ENCODE data around the gene ASCC1.
"Not testable (repeated sequence)": the region's sequence is repeated elsewhere in the genome, so short reads cannot be mapped to it uniquely, and the experiment has no call there.

ASCC1 gene

DNA sequence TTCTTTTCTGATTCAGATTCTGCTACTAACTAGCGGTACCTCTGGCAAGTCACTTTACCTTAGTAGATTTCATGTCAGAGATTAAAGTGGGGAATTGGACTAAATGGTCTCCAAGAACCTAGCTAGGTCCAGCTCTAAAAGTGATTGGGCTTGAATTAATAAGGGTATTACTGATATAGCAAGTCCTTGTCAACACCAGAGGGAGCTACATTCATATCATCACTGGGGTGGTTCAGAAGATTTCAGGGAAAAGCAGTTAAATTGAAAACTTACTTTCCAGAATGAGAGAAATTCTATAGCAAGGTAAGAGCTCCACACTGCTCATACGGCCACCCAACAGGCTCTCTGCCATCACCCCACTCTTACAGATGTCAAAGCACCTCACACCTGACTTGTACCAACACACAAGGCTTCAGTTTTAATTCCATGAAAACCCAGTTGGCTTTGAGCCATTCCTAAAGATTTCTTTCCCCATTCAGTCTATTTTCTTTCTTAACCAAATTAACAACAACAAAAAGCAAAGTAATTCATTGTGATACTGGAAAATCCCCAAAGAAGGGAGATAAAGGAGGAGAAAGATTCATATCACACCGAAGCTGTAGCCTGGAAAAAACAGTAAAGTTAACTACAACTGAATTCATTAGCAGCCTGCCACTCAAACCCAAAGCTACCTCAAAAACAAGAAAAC is 89.7 kb downstream of the ASCC1 start:
- no peak for DNase-seq (ENCODE audit: low read depth in 3 of 3)

GRCh38 chr10:72124989-72125388 is 91.1 kb downstream of the ASCC1 start:
- no peak for DNase-seq (ENCODE audit: low read depth in 3 of 3)

DNA sequence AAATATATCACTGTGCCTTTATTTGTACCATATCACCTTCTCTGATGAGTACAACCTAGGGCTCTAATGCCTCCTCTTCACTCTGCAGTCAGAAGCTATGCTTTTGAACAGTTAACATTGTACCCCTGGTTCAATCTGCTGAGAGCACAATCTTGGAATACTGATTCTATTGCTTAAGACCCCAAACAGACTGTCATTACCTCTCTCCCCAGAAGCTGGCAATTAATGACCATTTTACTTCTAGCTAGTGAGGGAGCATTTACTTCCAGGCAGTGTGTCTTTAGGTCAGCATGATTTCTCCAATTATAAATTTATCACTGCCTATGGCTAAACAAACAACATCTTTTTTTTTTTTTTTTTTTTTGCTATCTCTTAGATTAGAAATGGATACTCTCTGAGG is 91.7 kb downstream of the ASCC1 start:
- no peak for DNase-seq (ENCODE audit: low read depth in 3 of 3)

- DNase-seq (ENCODE audit: low read depth in 3 of 3), result no peak
These were observed 92.5 kb downstream of the ASCC1 start for GRCh38 chr10:72123616-72124015.

GRCh38 chr10:72122221-72122620 is 93.9 kb downstream of the ASCC1 start:
- DNase-seq (ENCODE audit: low read depth in 3 of 3), result no peak

GRCh38 chr10:72121389-72121788 is 94.7 kb downstream of the ASCC1 start:
- no peak for DNase-seq (ENCODE audit: low read depth in 3 of 3)

- DNase-seq (ENCODE audit: low read depth in 3 of 3), result no peak
These were observed 99.7 kb downstream of the ASCC1 start for GRCh38 chr10:72116372-72116771.

DNA sequence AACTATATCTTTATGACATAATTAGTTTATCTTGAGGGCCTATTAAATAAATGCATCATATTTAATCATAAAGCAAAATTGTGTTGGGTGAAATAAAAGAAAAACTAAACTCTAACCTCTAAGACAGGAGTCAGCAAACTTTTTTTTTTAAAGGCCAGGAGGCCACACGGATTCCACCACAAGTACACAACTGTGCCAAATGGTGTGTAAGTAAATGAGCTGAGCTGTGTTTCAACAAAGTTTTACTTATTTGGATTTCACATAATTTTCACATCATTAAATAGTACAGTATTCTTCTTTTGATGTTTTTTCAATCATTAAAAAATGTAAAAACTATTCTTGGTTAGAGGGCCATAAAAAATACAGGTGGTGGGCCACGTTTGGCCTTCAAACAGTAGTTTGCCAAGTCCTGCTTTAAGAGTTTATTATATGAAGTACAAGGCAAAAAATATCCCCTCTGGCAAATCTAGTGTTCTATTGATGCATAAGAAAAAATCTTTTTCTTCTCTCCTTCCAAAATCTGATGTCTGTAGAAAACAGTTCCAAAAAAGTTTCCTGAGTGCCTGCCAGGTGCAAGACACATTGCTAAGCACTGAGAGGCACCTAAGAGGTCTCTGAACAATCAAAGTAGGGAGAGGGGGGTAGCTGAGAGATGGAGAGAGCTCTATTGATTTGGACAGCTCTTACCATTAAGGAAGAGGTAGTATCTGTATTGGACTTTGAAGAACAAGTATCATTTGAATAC is 101.2 kb downstream of the ASCC1 start:
- no peak for DNase-seq (ENCODE audit: low read depth in 3 of 3)

DNA sequence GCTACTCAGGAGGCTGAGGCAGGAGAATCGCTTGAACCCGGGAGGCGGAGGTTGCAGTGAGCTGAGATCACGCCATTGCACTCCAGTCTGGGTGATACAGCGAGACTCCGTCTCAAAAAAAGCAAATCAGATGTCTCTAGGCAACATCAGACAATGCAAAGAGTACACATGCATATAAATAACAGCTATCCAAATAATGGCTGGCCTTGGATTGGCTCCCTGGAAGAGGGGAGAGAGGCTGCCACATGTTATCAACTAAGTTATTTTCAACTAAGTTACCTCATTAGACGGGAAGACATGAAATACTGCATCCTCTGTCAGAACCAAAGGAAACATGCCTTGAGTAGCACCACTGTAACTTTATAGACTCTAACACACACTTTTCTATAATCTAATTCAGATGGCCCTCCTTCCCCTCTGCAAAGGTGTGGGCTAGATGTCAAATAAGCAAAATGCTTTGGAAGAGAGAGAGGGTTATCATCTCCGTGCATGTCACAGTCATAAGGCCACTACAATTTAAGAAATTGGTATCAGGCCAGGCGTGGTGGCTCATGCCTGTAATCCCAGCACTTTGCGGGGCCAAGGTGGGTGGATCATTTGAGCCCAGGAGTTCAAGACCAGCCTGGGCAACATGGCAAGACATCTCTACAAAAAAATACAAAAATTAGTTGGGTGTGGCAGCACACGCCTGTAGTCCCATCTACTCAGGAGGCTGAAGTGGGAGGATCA is 105.2 kb downstream of the ASCC1 start:
- no peak for DNase-seq (ENCODE audit: low read depth in 3 of 3)

- DNase-seq (ENCODE audit: low read depth in 3 of 3), result no peak
These were observed 106.4 kb downstream of the ASCC1 start for GRCh38 chr10:72109636-72110157.

- no peak for DNase-seq (ENCODE audit: low read depth in 3 of 3)
These were observed 107.0 kb downstream of the ASCC1 start for GRCh38 chr10:72108830-72109635.

GRCh38 chr10:72108004-72108370 is 108.1 kb downstream of the ASCC1 start:
- DNase-seq (ENCODE audit: low read depth in 3 of 3), result not testable (repeated sequence)

DNA sequence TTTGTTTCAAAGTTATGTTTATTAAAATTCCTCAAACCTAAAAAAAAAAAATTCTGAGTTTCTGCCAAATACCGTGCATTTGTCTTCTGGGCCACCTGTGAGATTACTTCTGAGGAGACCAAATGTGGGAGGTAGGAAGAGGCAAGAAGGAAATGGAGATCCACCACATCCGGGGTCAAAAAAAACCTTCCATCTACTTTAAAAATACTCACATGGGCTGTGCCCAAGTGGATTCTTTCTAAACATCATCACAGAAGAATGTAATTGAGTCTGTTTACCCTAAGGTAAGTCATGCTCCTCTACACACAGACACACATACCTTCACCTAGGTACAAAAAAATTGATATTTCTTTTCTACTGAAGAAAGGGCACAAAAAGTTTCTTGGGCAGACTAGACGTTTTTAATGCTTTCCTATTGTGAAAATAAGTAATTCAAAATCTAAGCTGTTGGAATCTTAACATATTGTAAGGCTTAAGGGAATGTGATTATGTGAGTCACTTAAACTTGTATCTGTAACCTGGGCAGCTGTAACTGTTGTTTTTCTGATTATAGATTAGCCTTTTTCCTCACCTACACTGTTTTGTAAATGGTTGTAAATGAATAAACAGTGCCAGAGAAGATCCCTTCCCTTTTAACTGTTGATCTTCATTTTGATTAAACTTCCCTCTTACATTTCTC is 108.6 kb downstream of the ASCC1 start:
- DNase-seq (ENCODE audit: low read depth in 3 of 3), result no peak

- no peak for DNase-seq (ENCODE audit: low read depth in 3 of 3)
These were observed 109.2 kb downstream of the ASCC1 start for GRCh38 chr10:72106896-72107295.

GRCh38 chr10:72106154-72106849 is 109.8 kb downstream of the ASCC1 start:
- no peak for DNase-seq (ENCODE audit: low read depth in 3 of 3)

DNA sequence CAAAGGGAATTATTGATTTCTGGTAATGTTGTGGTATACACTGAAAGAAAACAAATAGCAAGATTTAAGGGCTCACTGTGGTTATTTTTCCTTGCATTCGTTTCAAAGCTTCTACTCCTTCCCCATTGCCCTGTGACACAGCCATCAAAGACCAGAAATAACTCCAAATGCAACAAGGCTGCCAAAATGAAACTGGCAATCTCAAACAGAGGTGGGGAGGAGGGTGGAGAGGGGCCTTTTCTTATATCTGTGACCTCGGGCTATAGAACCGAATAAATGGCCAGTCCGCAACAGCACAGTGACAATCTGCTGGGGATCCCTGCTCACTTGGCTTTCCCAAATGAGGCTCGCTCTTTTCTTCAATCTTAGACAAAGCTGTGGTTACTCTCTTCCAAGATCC is 110.4 kb downstream of the ASCC1 start:
- no peak for DNase-seq (ENCODE audit: low read depth in 3 of 3)

DNA sequence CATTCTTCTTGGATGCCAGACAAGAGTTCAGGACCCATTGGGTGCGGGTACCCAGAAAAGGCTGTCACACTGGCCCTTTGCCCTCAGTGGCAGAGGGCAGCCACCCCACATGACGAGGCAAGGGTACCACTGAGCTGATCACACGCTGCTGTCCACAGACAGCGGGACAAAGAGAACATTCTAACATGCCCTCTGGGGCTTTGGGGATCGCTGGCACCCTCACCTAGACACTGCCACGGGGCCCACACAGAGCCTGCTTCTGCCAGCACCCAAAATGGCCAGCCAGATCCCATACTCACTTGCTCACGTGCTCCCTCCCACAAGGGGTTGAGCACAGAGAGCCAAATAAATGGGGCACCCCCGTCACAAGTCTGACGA is 111.0 kb downstream of the ASCC1 start:
- DNase-seq (ENCODE audit: low read depth in 3 of 3), result no peak

DNA sequence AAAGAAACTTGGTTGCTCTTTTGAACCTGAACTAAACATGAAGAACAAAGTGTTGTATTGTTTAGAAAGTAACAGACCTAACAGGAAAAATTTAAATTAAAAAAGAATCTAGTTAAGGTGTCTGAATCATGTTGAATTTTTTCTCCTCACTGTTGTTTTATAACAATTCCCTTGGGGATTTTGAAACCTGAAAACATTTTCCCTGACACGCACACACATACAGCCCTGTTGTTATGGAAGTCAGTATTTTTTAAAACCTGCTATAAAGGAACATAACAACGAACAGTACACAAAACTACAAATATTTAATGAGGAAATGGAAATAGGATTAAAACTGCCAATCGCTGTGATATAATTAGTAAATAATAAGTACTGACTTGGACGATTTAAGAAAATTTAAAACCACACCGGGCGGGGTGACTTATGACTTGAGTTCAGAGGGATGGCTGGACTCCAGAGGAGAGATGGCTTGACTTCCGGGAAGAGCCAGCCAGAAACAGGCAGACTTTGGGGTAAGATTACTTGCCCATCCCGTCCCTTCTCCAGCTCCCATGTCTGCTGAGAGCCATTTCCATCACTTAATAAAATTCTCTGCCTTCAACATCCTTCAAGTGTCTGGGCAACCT is 111.5 kb downstream of the ASCC1 start:
- DNase-seq (ENCODE audit: low read depth in 3 of 3), result no peak

DNA sequence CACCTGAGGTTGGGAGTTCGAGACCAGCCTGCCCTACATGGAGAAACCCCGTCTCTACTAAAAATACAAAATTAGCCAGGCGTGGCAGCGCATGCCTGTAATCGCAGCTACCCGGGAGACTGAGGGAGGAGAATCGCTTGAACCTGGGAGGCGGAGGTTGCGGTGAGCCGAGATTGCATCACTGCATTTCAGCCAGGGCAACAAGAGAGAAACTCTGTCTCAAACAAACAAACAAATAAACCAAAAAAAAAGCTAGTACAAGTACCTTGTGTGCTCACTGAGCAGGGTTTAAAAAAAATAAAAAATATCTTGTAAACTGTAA is 116.5 kb downstream of the ASCC1 start:
- no peak for DNase-seq (ENCODE audit: low read depth in 3 of 3)

DNA sequence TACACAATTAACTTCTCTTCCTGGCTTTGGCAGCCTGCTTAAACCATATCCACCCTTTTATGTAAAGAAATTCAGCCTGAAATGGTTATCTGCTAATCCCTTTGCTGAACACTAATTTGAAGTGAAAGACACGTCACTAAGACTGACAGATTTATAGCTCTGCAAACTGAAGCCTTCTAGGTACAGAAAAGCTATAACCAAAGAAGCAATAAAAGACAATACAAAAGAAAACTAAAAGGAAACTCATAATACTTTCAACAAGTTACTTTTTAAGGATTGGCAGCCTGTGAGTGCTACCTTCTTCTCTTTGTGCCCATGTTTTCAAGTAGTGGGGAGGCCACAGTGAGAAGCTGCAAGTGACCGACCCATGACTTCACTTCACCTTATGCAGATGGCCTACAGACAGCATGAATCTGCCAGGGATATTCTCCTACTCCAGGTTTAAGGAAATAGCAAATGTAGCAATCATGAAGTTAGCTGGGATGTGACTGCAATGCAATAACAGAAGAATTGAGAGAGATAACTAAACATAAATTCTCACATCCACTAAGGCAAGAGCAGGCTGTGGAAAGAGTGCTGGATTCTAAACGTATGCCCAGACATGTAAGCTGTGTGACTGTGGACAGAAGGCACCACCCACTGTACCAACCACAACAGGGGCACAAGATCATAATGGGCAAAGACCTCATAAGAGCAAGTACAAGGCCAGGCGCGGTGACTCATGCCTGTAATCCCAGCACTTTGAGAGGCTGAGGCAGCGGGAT is 117.1 kb downstream of the ASCC1 start:
- DNase-seq (ENCODE audit: low read depth in 3 of 3), result no peak
